ENCODE results near the gene SYT6. TPM values are rescaled to one million over a fixed set of nuclear protein-coding genes. Genes with fewer than 3 reads are reported as not detected.

SYT6 gene, protein sequence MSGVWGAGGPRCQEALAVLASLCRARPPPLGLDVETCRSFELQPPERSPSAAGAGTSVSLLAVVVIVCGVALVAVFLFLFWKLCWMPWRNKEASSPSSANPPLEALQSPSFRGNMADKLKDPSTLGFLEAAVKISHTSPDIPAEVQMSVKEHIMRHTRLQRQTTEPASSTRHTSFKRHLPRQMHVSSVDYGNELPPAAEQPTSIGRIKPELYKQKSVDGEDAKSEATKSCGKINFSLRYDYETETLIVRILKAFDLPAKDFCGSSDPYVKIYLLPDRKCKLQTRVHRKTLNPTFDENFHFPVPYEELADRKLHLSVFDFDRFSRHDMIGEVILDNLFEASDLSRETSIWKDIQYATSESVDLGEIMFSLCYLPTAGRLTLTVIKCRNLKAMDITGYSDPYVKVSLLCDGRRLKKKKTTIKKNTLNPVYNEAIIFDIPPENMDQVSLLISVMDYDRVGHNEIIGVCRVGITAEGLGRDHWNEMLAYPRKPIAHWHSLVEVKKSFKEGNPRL
- polyA plus RNA-seq (ENCODE audit: insufficient read length): 2.3 TPM
- long read RNA-seq, donor 1: 0 reads
- long read RNA-seq, donor 2: 0 reads
- long read RNA-seq, donor 3, full-length matches to known transcripts: 1 of 1 reads
- long read RNA-seq, donor 3, partial matches to known transcripts: 0 of 1 reads
- long read RNA-seq, donor 3, other reads (novel, unspliced or antisense): 0 of 1 reads
- long read RNA-seq, donor 4: 0 reads
- long read RNA-seq, donor 5: 0 reads
- long read RNA-seq, donor 6, full-length matches to known transcripts: 1 of 1 reads
- long read RNA-seq, donor 6, partial matches to known transcripts: 0 of 1 reads
- long read RNA-seq, donor 6, other reads (novel, unspliced or antisense): 0 of 1 reads
- long read RNA-seq, donor 7: 0 reads
- long read RNA-seq, donor 8, full-length matches to known transcripts: 1 of 1 reads
- long read RNA-seq, donor 8, partial matches to known transcripts: 0 of 1 reads
- long read RNA-seq, donor 8, other reads (novel, unspliced or antisense): 0 of 1 reads

DNA sequence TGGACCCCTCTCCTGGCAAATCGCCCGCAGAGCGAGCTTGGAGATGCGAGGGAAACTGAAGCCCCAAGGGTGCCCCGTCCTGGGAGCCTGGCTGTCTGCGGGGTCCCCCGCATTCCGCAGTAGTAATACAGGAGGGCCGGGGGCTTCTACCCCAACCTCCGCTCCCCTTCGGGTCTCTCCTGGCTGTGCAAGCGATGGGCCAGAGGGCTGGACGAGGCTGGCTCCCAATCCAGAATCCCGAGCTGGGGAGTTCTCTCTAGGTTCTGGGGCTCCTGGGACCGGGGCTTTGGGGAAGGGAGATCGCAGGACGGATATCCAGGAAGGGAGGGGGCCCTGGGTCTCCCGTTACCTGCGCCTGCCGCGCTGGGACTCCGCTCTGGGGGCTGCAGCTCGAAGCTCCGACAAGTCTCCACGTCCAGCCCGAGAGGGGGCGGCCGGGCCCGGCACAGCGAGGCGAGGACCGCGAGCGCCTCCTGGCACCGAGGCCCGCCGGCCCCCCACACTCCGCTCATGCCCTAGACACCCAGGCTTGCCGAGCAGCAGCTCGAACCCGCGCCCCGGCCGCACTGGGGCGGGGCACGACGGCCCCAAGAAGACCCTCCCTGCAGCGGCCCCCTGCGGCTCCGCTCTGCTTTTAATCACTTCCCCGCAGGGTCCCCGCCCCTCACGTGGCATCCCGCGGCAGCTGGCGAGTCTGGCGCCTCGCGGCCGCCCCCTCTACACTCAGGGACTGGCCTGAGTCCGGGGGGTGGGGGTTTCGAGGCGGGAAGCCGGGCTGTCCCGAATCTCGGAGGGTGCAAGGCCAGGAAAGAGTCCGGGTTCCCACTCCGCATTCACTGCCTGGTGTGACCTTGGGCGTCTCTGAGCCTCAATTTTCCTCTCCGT, at the start of gene SYT6:
Gene SYT6, minus strand, starts transcription at position 609 of the 885 bp plus-strand sequence. Its CDS starts 97 bp downstream, at position 512.
- DNase-seq: no peak

DNA sequence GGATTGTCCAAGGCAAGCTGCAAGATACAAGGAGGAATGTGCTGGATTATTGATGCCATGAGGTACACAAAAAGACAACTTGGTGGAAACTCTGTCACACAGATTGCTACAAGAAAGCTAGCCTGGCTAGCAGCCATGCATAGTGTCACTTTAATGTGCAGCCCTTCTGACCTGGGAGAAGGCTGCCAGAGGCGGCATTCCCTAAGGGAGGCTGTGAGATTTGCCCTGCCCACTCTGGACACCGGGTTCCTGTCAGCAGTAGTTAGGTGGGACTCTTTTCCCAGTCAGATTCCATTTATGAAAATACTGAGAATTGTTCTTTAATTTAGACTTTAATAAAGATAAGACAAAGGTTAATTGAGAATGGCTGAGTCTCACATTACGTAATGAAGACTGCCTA, 47.8 kb upstream of the SYT6 start:
- no peak for DNase-seq

DNA sequence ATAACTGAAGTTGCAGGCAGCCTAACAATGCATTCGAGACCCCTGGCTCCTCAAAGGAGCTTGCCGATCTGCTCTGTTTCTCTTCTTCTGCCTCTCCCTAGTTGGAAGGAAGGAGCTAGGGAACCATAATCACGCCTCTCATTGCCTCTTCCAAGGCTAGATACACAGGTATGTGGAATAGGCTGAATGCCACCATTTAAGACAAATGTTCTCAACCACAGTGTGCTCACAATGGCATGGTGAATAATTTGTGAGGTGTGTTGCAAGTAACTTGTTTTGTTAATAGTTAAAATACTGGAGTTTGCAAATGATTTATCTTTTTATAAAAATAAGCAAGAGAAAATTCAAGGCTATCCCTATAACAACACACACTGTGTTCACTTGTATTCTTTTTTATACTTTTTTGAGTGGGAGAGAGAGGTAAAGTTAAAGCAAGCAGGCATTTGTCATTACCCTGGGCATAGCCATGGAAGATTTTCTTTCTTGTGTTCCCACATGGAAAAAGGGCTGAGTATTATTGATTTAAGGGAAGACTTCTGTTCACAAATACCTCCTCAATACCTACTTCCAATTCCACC, 45.4 kb upstream of the SYT6 start:
- DNase-seq: no peak

DNA sequence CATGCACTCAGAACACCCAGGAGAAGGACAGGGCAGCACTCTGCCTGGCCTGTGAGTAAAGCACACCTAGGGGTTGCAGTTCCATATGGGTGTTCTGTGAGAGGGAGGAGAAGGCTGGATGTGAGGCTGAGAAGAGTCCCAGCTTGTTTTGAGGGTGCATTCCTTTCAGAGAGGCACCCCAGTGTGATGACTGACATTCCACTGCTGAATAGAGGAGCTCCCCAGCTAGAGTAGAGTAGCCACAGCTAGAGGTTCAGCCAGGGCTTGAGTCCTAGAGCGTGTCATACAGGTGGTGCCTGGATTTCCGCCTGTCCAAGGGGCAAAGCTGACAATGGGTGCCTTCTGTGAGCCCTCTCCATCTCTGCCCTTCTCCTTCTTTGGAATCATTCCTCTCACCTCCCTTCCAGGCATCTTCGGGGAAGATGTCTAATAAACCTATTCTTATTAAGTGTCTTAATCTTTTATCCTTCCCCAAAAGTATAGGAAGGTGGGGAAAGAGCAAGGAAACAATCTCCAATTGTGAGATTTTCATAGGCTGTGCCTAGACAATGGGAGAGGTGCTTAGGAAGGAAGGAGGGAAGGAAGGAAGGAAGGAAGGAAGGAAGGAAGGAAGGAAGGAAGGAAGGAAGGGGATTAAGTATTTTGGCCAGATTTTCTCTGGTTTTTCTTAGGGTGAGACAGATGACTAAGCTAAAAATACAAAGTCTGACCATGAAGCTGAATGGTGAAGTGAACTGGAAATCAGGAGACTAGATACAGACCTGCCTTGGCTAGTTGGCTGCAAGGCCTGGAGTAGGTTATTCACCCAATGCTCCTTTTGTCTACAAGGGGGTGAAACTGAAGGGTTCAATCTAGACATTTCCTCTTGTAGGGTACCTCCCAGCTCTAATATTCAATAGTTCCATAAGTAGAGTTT, 43.6 kb upstream of the SYT6 start:
- no peak for DNase-seq

DNA sequence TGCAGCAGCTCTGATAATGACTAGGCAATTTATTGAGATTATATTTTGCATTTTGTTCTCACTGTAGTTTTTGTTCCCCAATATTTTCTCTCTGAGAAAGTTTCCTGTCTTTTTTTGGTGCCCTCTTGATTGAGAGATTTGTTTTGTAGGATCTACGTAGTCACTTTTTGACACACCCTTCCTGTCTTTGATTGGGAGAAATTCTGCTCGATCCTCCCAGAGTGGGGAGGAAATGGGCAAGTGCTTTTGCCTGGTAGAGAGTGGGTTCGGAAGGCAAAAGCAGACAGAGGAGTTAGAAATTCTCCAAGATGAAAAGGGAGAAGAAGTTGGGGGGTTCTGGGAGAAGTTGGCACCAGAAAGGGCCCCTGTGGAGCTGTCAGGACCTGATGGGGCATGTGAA, 42.1 kb upstream of the SYT6 start:
- no peak for DNase-seq

DNA sequence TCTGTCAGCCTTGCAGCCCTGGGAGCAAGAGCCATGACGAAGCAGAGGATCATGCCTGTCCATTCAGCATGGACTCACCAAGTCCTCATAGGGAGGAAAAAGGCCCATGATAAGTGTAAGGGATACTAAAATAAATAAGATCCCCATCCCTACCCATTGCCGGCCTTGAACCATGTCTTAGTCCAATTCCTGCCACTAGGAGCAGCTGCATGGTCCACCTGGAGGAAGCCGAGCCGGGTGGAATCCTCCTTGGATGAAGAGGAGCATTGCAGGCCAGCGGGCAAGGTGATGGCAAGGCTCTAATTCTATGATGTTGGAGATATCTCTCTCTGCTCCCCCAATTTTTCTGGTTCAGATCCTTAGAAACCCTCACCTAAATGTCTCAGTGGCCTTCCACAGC, 38.7 kb upstream of the SYT6 start:
- DNase-seq: no peak

DNA sequence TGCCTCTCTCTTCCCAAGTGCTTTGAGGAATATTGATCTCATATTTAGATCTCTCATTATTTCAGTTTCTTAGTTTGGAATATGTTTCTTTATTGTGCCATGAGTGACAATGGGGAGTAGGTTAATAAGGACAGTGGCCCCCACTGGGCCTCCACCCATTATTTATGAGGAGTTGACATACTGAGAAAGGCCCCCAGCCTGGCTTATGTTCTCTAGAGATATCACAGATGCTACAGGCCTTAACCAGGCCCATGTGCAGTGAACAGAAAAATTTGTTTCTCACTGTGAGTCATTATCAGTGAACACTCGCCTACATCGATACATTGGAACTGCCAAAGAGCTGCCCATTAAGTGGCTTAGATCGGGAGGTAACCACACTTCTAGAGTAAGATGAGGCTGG, 35.7 kb upstream of the SYT6 start:
- no peak for DNase-seq

DNA sequence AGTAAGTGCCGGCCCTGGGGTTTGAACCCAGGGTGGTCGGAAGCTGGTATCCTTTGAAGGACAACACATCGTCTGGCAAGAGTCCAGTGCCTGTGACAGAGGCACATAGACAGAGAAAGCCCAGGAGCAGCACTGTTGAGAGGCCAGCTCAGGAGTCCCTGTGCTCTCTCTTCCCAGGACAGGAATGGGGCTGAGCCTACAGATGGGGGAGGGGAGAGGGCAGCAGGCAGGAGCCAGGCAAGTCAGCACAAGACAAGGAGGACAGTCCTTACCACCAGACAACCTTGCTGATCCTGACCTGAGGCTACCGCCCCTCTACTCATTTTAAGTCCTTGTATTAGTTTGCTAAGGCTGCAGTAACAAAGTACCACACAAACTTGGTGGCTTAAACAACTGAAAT, 27.7 kb upstream of the SYT6 start:
- DNase-seq: no peak

DNA sequence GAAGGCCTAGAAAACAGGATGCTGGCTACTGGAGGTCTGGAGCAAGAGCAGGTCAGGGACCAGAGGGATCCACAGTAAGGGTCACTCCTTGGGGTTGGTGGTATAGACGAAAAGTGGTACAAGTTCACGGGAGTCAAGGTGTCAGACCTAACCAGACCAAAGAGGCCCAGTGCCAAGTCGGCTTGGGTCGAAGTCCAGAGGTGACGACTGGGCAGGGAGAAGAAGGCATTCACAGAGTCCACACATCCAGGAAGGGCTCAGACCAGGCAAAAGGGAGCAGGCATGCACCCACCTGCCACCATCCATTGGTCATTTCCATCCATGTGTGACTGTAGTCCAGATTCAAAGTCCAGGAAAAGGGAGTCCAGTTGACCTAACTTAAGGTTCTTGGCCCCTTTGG, 27.1 kb upstream of the SYT6 start:
- DNase-seq: no peak

DNA sequence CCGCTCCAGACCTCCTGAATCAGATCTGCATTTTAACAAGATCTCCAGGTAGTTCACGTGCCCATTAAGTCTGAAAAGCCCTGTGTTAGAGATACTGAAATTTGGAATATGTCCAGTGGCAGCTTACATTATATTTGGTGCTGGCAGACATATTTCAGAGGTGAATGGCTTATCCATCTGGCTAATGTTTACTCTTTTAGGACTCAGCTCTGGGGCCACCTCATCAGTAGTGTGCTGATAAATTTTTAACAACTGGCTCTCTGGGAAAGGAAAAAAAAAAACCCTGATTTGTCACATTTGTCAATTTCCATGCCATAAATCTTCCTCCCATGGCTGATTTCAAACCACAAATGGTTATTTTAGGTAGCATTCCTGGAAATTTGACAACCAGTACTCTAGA, 25.3 kb upstream of the SYT6 start:
- no peak for DNase-seq

DNA sequence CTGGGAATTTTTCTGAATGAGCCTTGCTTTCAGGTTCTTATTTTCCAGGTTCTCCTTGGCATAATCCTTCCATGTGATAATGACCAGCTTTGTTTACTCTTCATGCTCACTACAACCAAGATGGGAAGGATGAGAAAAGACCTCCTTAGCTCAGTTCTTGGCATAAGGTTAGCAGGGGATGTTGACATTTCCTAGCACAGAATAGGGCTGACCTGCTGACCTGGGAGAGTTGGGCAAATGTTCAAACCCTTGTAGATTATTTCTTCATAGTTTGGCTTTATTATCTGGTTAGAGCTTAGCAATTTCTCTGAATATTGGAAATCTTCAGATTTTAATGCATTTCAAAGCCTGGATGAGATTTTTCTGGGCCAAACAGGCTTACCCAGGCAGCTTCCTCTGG, 23.6 kb upstream of the SYT6 start:
- no peak for DNase-seq

DNA sequence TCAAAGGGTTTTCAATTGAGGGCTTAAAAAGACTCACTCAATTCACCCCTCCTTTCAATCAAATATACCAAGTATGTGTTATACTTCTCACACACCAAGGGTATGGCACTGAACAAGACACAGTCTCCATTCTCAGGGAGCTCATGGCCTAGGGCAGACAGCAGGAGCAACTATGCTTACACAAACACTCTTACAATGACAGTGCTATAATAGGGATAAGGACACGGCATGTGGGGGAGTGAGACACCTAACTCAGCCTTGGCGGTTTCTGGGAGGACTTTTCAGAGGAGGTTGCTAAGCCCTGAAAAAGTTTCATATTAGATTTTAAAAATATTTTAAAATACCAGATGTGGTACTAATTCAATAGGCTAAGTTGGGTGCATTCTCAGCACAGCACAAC, 22.7 kb upstream of the SYT6 start:
- no peak for DNase-seq

DNA sequence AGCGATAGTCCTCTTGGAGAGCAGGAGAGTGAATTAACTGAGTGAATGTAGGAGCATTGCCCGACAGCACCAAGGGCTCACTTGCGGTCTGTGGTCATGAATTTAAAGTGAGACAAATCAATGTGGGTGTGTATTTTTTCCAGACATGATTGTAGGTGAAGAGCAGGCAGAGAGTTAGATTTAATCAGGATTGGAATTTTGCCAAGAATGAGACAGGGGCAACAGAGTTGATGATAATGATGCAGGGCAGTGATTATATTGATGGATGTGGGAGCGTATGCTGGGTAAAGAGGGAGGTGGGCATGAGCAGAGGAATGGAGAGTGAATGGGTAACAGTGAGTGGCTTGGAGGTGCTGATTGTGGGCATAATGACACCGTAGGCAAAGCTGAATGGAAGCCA, 20.0 kb upstream of the SYT6 start:
- no peak for DNase-seq

DNA sequence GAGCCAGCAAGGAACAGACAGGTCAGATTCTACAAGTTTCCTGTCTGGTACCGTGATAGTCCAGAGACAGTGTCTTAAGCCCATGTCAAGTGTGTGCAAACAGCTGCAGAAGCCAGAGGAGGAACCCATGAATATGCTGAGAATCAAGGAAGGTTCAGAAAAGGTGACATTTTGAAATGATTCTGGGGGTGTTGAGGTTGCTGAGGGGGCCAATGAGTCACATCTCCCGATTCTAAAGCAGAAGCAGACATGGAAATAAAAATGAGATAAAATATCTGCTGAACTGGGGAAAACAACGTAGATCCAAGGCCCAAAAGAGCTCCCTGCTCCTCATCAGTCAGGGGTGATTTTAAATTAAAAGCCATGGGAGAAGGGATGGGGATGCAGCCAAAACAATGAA, 15.8 kb upstream of the SYT6 start:
- no peak for DNase-seq

DNA sequence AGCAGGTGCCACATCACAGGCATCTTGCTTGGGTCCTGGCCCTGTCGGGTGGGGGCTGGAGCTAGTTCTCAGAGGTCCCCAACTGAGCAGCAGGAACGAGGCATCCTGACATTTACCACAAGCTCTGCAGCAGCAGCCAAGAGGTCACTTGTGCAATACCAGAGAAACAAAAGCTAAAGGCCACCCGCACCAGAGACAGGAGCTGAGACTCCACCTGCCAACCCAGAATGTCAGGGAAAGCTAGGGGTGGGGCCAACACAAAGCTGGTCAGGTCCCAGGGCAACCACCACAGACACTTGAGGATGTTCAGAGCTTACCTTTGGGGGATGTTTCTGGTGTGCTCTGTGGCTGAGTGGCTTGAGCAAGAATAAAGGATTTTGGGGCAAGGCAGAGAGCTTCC, 13.6 kb upstream of the SYT6 start:
- no peak for DNase-seq

DNA sequence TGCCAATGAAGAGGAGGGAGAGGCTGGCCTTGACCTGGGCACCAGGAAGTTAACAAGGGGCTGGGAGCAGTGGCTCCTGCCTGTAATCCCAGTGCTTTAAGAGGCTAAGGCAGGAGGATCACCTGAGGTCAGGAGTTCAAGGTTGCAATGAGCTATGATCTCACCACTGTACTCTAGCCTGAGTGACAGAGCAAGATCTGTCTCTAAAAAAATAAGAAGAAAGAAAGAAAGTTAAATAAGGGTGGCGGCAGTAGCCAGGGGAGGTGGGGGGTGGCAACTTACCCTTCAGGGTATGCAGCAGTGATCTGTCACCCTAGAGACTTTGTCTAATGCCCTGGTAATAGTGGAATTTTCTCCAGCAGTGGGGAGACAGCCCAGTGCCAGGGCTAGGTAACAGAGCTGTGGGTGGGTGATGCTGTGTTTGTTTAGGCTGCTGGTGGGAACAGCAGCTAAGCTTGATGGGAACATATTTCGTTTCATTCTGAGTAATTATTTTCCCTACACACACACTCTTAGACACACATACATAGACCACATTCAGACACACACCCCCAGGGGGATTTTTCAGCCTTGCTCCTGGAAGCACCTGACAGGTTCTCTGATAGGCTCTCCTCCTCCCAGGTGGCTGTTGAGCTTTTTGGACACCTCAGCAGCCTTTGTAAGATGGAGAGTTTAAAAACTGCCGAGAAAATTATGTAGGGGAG, 11.3 kb upstream of the SYT6 start:
- DNase-seq: no peak

DNA sequence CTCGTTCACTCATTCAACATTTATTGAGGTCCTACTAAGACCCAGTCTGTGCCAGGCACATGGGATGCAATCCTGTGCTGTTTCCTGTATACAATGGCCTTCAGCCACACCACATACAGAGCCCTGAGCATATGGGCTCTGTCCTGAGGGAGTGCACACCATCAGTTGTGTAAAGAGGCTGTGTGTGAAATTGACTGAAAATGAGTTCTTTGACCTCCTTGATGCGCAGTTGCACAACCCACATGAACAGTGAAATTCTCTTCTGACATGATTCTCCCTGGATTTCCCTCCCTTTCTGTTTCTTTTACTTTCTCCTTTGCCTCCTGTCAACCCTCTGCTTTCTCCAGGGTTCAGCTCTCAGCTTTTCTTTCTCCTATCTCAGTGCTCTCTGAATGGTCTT, 6.3 kb upstream of the SYT6 start:
- no peak for DNase-seq

DNA sequence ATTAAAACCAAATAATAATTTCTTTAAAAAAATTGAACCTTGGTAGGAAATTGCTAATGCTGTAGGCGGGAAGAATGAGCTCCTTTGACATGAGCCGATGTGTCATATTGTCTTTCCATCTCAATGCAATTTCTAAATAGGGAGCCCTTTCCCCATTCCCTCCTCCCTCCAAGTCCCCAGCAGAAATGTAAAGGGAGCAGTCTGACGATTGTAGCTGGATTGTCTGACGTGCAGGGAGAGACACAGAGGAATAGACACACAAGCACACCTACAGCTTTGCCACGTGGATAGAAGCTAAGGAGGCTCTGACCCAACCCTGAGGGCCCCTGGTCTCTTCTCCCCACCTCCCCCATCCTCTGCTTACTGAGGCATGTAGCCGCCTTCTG, 3.6 kb upstream of the SYT6 start:
- no peak for DNase-seq

DNA sequence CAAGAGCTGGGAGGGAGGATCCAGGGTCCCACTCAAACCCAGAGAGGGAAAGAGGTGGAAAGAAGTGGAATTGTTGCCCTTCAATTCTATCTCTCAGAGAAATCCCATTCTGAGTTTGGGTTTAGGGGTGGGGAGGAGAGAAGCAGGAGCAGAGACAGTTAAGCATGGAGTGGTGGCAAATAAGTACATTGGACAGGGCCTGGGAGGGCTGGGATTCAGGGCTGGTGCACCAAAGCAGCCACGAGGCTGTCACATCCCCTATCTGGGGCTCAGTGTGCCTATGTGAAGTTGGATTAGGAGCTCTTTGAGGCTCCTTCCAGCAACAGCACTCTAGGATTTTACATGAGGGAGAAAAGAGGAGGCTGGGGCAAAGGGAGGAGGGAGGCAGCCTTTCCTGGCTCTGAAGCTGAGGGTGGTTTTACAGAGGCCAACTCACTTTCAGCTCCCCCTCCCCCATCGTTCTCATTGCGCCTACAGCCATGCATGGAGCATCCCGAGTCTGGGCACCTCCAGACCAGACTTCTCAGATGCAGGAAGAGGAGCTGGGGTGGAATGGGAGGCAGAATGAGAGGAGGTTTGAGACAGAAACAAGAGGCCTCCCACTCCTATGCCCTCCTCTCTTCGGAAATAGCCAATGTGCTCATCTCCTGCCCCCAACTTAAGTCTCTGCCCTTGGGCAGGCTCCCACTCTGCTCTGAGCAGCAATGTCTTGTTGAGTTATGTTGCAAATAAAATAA, 3.0 kb upstream of the SYT6 start:
- DNase-seq: no peak

All from left kidney (tissue), 8 donors.